C4-2B (cell line): ENCODE data around the gene PER3.

Experiments
- CTCF ChIP-seq: fragments of 450-650 bp; conservative IDR thresholded peaks from 2 replicates; pipeline ENCODE4 v1.5.1; 2017; ENCODE audit warnings: mild to moderate bottlenecking
- ZFX ChIP-seq: fragments of 450-650 bp; IDR thresholded peaks from 2 replicates; pipeline ENCODE4 v1.6.1; 2017

- no peak for TF ChIP-seq CTCF
- no peak for TF ChIP-seq ZFX
These were observed 100.7 kb downstream of the PER3 start for GRCh38 chr1:7884757-7885156.
